Measurements from ENCODE around the gene CERT1.

DNA sequence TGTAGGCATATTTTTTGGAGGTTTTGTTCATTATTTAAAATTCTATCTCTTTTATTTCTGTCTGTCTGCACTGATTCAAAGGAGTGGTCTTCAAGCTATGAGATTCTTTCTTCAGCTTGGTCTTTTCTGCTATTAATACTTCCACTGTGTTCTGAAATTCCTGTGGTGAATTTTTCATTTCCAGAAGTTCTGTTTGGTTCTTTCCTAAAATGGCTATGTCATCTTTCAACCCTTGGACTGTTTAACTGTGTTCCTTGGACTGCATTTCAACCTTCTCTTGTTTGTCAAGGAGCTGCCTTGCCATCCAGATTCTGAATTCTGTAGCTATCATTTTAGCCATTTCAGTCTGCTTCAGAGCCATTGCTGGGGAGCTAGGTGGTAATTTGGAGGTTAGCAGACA, 76.3 kb downstream of the CERT1 start:
- TF ChIP-seq, protein P1, sequence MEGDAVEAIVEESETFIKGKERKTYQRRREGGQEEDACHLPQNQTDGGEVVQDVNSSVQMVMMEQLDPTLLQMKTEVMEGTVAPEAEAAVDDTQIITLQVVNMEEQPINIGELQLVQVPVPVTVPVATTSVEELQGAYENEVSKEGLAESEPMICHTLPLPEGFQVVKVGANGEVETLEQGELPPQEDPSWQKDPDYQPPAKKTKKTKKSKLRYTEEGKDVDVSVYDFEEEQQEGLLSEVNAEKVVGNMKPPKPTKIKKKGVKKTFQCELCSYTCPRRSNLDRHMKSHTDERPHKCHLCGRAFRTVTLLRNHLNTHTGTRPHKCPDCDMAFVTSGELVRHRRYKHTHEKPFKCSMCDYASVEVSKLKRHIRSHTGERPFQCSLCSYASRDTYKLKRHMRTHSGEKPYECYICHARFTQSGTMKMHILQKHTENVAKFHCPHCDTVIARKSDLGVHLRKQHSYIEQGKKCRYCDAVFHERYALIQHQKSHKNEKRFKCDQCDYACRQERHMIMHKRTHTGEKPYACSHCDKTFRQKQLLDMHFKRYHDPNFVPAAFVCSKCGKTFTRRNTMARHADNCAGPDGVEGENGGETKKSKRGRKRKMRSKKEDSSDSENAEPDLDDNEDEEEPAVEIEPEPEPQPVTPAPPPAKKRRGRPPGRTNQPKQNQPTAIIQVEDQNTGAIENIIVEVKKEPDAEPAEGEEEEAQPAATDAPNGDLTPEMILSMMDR (IDR thresholded peaks at IDR 0.05): no peak
- TF ChIP-seq POLR2AphosphoS5 (IDR thresholded peaks at IDR 0.05): no peak

All from prostate gland (tissue), 2 donors.